ENCODE results near the gene GADL1.

Gene GADL1

GRCh38 chr3:30878862-30879261 lies 15.6 kb downstream of the GADL1 start:
- no peak for DNase-seq (ENCODE audit: extremely low read depth in 1 of 2, low read depth in 1 of 2)

DNA sequence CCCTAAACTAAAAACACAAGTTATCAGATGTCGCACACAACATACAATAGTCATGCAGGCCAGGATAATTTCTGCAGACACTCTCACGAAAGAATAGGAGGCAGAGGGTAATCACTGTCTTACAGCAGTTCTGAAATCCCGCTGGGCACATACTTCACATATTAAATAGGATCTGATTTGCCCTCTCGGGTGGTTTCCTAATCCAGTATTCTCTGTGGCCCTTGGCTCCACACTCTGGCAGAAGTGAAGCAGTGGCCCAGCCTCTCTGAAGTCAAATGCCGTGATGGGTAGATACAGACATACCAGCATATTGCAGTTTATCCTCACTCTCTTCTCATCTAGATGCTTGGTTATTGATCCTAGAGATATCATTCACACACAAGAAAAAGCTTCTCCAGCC lies 19.0 kb downstream of the GADL1 start:
- no peak for DNase-seq (ENCODE audit: extremely low read depth in 1 of 2, low read depth in 1 of 2)

- DNase-seq (ENCODE audit: extremely low read depth in 1 of 2, low read depth in 1 of 2), result no peak
Measured at GRCh38 chr3:30873671-30874070, 20.8 kb downstream of the GADL1 start.

- DNase-seq (ENCODE audit: extremely low read depth in 1 of 2, low read depth in 1 of 2), result no peak
Measured at GRCh38 chr3:30872879-30873278, 21.6 kb downstream of the GADL1 start.

- no peak for DNase-seq (ENCODE audit: extremely low read depth in 1 of 2, low read depth in 1 of 2)
Measured at GRCh38 chr3:30871720-30872119, 22.7 kb downstream of the GADL1 start.

- DNase-seq (ENCODE audit: extremely low read depth in 1 of 2, low read depth in 1 of 2), result no peak
Measured at GRCh38 chr3:30864836-30865235, 29.6 kb downstream of the GADL1 start.

GRCh38 chr3:30864132-30864531 lies 30.3 kb downstream of the GADL1 start:
- no peak for DNase-seq (ENCODE audit: extremely low read depth in 1 of 2, low read depth in 1 of 2)

DNA sequence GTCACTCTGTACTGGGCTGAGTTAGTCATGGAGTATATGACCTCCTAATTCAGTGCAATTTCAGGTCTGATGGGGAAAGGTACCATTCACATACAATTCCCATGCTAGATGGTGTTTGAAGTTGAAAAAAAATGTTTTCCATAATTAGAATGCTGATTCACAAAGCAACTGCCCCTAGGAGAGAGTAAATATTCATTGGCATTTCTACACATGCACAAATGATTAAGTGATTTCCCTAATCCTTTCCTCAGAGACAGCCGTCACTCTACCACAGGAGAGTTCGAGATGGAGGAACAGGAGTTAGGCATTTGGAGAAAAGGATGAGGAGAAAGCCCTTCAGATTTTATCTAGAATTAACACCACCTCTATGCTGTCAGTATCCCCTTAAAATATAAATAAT lies 32.5 kb downstream of the GADL1 start:
- no peak for DNase-seq (ENCODE audit: extremely low read depth in 1 of 2, low read depth in 1 of 2)

DNA sequence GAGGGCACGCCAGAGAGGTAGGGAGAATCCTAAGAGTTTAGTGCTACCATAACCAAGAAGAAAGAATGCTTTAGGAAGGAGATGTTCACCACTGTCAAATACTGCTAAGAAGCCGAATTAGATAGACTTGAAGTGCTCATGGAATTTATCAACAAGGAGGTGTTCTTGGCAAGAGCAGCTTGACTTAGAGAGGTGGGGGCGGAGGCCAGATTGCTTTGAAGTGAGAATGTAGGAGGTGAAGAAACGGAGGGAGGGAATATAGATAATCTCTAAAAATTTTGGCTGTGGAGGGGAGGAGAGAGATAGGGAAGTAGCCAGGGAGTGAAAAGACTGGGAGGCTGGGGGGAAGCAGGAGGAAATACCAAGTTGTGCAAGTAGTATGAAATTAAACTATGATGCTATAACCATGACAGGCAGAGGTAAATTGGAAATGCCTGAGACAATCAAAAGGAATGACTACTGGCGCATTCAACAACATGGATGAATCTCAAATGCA lies 35.5 kb downstream of the GADL1 start:
- no peak for DNase-seq (ENCODE audit: extremely low read depth in 1 of 2, low read depth in 1 of 2)

DNA sequence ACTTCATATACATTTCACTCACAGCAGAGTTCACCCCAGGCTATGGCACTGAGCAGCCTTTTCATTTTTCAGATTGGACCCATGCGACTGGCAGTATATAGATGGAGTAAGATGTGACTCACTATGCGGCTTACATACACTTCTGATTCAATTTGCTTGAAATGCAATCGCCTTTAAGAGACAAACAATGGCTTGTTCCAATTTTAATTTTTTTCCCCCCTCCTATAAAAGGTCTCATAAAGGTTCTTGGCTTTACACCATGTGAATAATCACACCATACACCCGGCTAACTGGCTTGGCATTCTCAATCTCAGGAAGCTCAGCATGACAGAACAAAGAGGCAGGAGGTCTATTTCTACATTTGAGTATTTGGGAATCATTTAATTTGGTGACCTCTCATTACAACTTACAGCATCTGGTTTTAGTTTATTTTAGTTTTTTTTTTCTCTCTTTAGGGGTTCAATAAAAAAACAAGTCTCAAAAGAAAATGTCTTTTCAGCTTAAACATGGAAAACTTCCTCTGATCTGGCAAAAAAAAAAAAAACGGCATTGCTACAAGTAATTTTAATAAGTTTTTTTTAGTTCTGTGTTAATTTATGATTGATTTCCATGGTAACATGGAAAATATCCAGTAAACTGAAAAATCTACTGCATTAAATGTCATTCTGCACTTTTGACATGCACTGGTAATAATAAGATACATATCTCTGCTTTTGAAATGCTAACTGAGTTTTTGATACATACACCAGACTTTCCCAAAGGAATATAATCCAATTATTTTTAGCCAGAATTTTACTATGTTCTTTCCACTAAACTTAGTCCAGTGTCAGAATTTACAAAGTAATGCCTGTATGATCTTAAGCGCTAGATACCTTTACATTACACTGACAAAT lies 38.8 kb downstream of the GADL1 start:
- no peak for DNase-seq (ENCODE audit: extremely low read depth in 1 of 2, low read depth in 1 of 2)

DNA sequence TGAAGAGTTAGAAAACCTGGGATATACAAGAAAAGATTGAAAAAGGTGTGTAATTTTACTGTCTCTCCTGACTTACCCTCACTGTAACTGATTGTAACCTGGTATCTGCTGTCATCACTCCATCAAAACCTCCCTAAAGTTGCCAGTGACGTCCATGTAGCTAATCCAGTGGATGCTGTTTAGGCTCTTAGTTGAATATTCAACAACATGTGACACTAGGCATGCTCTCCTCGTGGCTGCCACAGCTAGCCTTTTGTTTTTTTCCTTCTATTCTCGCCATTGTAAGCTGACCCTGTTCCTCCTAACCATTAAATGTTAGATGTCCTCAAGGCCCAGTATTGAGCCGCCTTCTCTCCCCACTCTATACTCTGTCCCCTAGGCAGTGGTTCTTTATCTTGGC lies 41.6 kb downstream of the GADL1 start:
- no peak for DNase-seq (ENCODE audit: extremely low read depth in 1 of 2, low read depth in 1 of 2)

GRCh38 chr3:30848087-30848779 lies 46.2 kb downstream of the GADL1 start:
- no peak for DNase-seq (ENCODE audit: extremely low read depth in 1 of 2, low read depth in 1 of 2)

DNA sequence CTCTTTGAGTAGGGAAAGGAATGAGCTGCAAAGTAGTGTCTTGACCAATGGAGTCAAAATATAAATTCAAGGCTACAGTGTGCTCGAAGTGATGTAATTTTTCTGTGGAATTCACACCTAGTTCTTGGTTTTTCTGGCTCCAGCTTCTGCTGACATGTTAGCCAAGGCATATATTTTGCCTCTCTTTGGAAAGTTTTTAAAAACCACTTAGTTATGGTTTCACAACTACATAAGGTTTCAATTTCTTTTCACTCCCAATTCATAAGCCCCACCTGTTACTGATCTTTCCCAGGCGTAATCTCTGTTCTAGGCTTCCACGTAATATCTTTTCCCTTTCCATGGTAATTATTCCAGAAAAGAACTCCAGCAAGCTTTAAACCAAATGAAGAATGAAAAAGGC lies 46.9 kb downstream of the GADL1 start:
- DNase-seq (ENCODE audit: extremely low read depth in 1 of 2, low read depth in 1 of 2), result no peak

DNA sequence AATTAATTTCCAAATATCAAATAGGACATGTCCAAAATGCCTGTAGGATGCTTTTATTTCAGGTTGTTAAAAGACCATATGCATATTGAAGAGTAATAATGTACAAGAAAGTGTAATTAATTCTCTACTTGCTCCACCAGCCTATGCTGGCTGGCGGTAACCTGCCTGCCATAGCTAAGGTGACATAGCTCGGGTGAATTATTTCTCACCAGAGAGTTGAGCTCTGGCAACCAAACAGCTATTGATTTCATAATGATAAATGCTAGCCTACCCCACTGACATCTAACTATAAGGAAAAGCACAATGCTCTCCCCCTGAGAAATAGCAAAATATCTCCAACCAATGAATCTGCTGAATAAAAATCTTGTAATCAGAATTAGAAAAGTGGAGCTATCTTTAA lies 48.9 kb downstream of the GADL1 start:
- DNase-seq (ENCODE audit: extremely low read depth in 1 of 2, low read depth in 1 of 2), result no peak

DNA sequence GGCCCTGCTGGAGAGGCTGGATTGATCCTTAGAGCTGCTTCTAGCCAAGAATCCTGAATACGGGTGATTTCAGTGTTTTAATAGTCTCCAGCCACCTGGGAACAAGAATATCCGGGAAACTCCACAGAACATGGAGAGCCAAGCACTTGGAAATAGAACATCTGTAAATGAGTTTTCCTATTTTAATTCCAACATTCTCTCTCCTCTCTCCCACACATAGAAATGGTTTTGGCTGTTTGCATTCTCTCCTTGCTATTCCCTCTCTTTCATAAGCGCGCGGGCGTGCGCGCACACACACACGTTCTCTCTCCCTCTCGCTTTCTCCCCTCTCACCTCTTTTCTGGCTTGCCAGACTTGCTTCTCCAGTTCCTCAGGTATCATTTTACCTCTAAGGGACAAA lies 50.6 kb downstream of the GADL1 start:
- DNase-seq (ENCODE audit: extremely low read depth in 1 of 2, low read depth in 1 of 2), result no peak

GRCh38 chr3:30836141-30836540 lies 58.3 kb downstream of the GADL1 start:
- DNase-seq (ENCODE audit: extremely low read depth in 1 of 2, low read depth in 1 of 2), result no peak

GRCh38 chr3:30835667-30836066 lies 58.8 kb downstream of the GADL1 start:
- DNase-seq (ENCODE audit: extremely low read depth in 1 of 2, low read depth in 1 of 2), result no peak

DNA sequence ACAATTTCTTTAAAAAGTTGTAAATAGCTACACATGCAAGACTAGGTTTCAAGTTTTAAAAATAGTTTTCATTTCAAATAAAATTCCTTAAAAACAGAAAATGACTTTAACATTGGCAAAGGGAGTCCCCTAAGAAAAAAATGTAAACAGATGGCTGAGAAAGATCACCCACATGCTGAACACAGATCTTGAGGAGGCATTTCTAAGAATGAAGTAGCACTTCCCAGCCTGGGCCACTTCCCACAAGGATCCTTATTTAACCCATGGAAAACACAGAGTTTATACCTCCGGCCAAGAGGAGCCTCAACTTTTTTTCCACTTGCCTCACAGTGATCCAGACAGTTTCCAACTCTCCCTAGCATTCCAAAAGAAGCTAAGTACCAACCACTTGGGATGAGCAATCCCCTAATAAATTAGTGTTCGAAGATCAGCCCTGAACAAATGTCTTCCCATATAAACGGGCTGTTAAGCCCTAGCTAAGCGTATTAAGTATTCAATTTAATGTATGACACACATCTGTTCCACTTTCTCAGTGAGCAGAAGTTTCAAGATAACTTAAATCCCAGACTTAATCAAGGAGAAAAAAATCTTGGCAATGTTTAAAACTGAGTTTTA lies 61.4 kb downstream of the GADL1 start:
- no peak for DNase-seq (ENCODE audit: extremely low read depth in 1 of 2, low read depth in 1 of 2)

DNA sequence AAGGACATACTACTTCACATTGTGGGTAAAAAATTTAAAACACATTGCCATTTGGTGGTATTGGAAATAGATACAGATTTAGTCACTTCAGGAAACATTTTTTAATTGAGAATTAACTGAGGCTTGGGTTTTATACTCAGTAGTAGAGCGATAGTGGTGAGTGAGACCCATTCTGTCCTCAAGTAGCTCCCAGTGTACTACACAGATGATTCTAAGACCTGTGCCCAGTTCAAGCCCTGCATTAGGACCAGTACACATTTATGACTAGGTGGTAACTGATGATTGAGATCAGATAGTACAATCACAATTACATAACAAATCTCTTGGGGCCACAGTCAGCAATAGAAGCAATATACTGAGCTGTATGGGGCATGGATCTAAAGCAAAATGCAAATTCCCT lies 67.4 kb downstream of the GADL1 start:
- DNase-seq (ENCODE audit: extremely low read depth in 1 of 2, low read depth in 1 of 2), result no peak

DNA sequence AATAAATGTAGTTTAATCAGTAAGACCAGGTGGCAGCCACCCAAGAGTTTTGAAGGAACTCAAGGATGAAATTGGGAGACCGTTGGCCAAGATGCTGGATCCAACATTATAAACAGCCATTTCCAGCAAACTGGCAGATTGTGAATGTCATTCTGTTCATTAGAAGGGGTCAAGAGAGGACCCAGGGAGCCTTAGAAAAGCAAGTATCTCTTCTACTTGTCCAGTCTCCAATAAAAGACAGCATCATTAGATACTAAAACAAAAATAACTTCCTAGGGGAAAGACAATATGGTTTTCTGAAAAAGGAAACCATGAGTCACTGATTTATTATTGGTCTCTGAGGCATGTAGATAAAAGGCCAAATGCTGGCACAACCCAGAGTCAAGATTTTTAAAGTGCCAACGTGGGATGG lies 67.9 kb downstream of the GADL1 start:
- DNase-seq (ENCODE audit: extremely low read depth in 1 of 2, low read depth in 1 of 2), result no peak

DNA sequence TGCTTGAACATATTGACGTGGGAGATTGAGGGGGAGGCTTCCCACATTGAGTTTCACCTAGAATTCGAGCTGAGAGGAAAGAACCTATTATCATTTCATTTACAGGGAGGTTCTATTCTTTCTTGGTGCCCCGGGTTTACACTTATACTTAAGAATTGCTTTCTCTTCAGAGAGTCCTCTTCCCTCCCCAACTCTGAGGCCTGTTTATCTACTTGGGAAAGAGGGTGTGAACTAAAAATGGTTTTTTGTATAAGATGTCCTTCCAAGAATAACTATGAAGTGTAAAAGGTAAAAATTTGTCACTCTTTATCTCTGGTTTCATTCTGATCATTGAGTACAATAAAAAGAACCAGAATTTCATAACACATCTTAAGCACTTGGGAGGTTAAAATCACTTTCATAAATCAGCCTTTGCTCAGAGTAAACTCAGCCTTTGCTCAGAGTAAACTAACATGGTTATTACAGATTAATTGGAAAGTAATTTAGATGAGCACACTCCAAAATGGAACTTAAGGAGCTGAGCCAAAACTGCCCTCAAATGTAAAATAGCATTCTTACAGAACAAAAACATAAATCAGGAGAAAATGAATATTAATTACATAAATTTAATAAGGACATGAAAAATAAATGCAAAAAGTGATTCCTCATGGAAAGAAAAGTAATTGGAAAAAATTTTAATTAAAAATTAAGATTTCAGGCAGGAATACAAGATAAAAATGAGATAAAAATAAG lies 75.2 kb downstream of the GADL1 start:
- DNase-seq (ENCODE audit: extremely low read depth in 1 of 2, low read depth in 1 of 2), result no peak

Data from activated CD8-positive, alpha-beta memory T cell treated with anti-CD3 and anti-CD28 coated beads for 1 hour (primary cell).